GM10248 (cell line): Measurements from ENCODE around the gene DNM3.

ENCODE experiments used
- CTCF ChIA-PET: fragments of 300-600 bp; sonication (Branson Sonifier 250); formaldehyde crosslinking; extraction: SDS; loops from one replicate; lab custom pipeline; 2021; ENCODE audit warnings: antibody characterized with exemption; lab: Yijun Ruan, JAX
- POLR2A ChIA-PET: fragments of 350-650 bp; sonication (Branson Sonifier 250); formaldehyde crosslinking; extraction: SDS; loops from one replicate; lab custom pipeline; 2020; ENCODE audit warnings: antibody characterized with exemption; lab: Yijun Ruan, JAX
- DNase-seq: peaks from one replicate; pipeline ENCODE4 v3.0.0; 2012; ENCODE audit errors: extremely low spot score
- CTCF ChIP-seq: IDR thresholded peaks from 2 replicates; pipeline ENCODE4 v1.5.1; 2012; ENCODE audit warnings: mild to moderate bottlenecking, low read depth; ENCODE audit errors: extremely low read depth, missing control alignments, control extremely low read depth

Gene DNM3

DNA sequence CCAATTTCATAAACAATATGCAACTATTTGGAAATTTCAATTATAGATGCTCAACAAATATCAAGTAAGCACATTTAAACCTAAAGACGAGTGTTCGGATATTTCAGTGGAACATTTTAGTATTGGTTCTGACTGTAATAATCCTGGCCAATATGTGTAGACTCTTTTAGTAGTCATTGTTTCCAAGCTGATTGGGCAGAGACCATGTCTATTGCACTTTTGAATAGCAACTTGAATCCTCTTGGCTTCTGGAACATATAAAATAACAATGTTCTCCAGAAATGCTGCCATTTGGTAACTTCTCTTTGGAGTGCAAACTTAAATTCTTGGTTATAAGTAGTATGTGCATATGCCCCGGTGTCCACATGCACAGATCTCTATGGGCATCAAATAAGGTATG, 373.7 kb downstream of the DNM3 start:
- ChIA-PET CTCF (interaction anchor here (1.1 kb wide), 1 partner anchor 10 kb away, joined by 5 read pairs; no protein-coding TSS in a partner anchor), POLR2A (no interaction called here)
- DNase-seq, result no peak
- TF ChIP-seq CTCF, result no peak

- TF ChIP-seq CTCF, result no peak
- no peak for DNase-seq
- CTCF ChIA-PET, result interaction anchor here (0.7 to 2.4 kb wide), 3 partner anchors 8 to 34 kb away, joined by 3 to 7 read pairs (median 7); no protein-coding TSS in a partner anchor
- POLR2A ChIA-PET, result no interaction called here
Measured at GRCh38 chr1:172219966-172220365, 378.7 kb downstream of the DNM3 start.

DNA sequence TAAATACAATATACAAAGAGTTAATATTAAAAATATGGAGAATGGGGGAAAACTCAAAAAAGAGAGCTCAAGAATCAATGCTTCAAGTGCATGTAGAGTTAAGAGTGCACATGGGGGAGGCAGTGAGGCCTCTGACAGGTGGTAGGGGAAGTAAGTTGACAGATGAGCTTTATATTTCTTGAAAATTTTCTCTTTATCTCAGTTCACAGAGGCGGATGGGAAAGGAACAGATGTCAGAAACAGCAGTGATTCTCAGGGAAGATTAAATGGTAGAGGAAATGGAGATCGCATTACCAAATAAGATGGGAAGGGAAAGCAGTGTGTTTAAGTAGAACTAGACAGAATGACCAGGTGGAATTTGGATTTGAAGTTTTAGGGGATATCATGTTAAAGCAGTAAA, 379.1 kb downstream of the DNM3 start:
- POLR2A ChIA-PET, result no interaction called here
- DNase-seq, result no peak
- no peak for TF ChIP-seq CTCF
- CTCF ChIA-PET, result interaction anchor here (0.7 to 2.4 kb wide), 2 partner anchors 8 to 34 kb away, joined by 3 to 7 read pairs; no protein-coding TSS in a partner anchor

GRCh38 chr1:172221436-172221835, 380.1 kb downstream of the DNM3 start:
- no peak for DNase-seq
- CTCF ChIA-PET, result interaction anchor here (2.4 kb wide), 1 partner anchor 9 kb away, joined by 7 read pairs; no protein-coding TSS in a partner anchor

DNA sequence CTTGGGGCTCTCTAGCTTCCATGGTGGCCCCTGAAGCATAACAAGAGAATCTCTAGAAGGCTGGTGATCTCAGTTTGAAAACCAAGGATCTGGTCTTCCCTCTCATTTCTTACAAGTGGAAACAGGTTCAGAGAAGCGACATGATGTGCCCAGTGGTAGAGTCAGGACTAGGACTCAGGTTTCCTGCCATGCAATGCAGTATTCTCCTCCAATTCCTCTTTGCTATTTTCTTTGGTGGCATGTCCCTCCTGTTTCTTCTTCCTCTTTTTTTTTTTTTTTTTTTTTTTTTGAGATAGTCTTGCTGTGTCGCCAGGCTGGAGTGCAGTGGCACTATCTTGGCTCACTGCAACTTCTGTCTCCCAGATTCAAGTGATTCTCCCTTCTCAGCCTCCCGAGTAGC, 383.6 kb downstream of the DNM3 start:
- no peak for DNase-seq
- CTCF ChIA-PET, result interaction anchor here (1.0 to 1.8 kb wide), 2 partner anchors 10 to 52 kb away, joined by 3 to 5 read pairs; no protein-coding TSS in a partner anchor
- no peak for TF ChIP-seq CTCF
- POLR2A ChIA-PET, result no interaction called here

More at GRCh38 chr1:172221436-172221835, 380.1 kb downstream of the DNM3 start:
- no peak for TF ChIP-seq CTCF
- POLR2A ChIA-PET, result no interaction called here

- ChIA-PET POLR2A (no interaction called here), CTCF (interaction anchor here (0.6 to 1.7 kb wide), 2 partner anchors 11 to 85 kb away, joined by 3 to 7 read pairs; no protein-coding TSS in a partner anchor)
- no peak for DNase-seq
- TF ChIP-seq CTCF, result no peak
Measured at GRCh38 chr1:172229942-172230341, 388.6 kb downstream of the DNM3 start.
